Colonic mucosa (tissue), 4 donors: ENCODE results near the gene FBXO15. TPM values are rescaled to one million over a fixed set of nuclear protein-coding genes. Genes with fewer than 3 reads are reported as not detected.

Experiments
- DNase-seq: peaks from one replicate; pipeline ENCODE4 v3.0.0-alpha.2; 2020
- H3K27ac ChIP-seq: fragments of 200-600 bp; one replicate; pipeline ENCODE4 v1.8.0; 2021
- H3K27me3 ChIP-seq: fragments of 200-600 bp; one replicate; pipeline ENCODE4 v1.8.0; 2021
- H3K36me3 ChIP-seq: fragments of 200-600 bp; one replicate; pipeline ENCODE4 v1.8.0; 2021
- H3K4me1 ChIP-seq: fragments of 200-600 bp; one replicate; pipeline ENCODE4 v1.8.0; 2021; ENCODE audit warnings: mild to moderate bottlenecking
- H3K4me3 ChIP-seq: fragments of 200-600 bp; one replicate; pipeline ENCODE4 v1.8.0; 2021
- H3K9ac ChIP-seq, 2 donors: one replicate each; pipeline ENCODE4 v1.7.0; 2013; ENCODE audit warnings: control low read depth in 2 of 2, low read depth in 2 of 2, low read length in 2 of 2
- H3K9me3 ChIP-seq: fragments of 200-600 bp; one replicate; pipeline ENCODE4 v1.8.0; 2021
- intact Hi-C: fragments of 100-400 bp; cut with DNase I; formaldehyde crosslinking; loops from one replicate; pipeline ENCODE4 v1.14.1; 2022
- total RNA-seq, 2 donors: library from RNA; stranded (reverse); fragmentation: NEBNext Ultra II Directional in 1 of 2; extraction: Animal tissue kit (Norgen Biotek cat#: 25700) in 1 of 2; gene quantifications; one replicate each; pipeline ENCODE4 v1.2.1, GENCODE V29; 2021
- TF ChIP-seq, protein P1 (sequence below): fragments of 200-600 bp; IDR thresholded peaks from one replicate; pipeline ENCODE4 v1.8.0; 2022; ENCODE audit warnings: antibody characterized with exemption, mild to moderate bottlenecking
- donor health status: healthy.
- donor health status: DM: no; HTN: no; CAD: no.
- donor health status: DM: no; HTN: no; CAD: no.

FBXO15 gene, protein sequence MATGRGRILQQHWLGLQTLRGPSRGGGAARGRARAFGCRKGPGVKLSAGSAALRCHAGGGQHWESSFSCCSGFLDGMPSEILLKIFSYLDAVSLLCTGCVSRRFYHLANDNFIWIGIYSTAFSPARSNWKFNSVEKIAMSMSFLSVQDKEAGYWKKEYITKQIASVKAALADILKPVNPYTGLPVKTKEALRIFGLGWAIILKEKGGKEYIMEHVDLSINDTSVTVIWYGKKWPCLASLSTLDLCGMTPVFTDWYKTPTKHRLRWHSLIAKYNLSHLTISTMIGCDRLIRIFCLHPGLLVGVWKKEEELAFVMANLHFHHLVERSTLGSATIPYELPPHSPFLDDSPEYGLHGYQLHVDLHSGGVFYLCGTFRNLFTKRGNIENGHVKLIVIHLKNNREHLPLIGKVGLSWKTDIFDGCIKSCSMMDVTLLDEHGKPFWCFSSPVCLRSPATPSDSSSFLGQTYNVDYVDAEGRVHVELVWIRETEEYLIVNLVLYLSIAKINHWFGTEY
- not detected for total RNA-seq

DNA sequence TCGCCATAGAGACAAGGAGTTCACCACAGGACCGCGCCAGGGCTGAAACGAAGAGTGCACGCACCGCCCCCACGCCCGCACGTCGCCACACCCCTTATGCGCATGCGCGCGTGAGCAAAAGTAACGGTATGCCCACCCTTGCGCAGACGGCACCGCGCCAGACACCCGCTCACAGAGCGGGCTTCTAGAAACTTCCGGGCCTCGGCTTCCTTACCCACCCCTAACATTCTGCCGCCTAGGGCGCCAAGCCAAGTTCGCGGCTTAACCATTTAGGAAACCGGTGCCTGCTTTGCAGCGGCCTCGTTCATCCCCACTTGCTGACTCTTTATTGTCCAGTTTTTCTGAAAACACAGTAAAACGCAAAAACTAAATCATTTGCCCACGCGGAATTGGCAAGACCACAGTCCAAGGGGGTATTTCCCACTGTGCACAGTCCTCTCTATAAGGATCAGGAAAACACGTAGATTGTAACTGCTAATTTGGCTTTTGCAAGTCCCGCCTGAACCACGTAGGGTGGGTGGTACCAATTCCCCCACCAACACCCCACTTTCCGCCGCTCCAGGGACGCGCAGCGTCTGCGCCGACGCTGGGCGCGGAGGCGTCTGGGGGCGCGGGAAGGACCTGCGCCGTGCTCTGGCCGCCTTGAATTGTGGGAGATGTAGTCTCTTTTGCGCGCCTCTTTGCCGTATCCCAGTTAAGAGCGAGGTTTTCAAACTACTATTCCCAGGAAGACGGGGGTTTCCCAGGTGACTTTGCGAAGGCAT lies at the start of gene FBXO15, which contains the start of gene TIMM21:
TSS of gene FBXO15 (minus strand) at position 56 of the 764 bp plus-strand sequence. CDS start at position 7, 49 bp downstream.
TSS of gene TIMM21 (plus strand) at position 745 of the 764 bp plus-strand sequence. CDS start 286 bp downstream, outside the sequence.
- Histone ChIP-seq H3K4me1 (peaks cover 10% of the 10 kb centered on the region), H3K9ac (peak within 1 kb of the TSS; percentile 77 to 98), H3K36me3 (no peaks in the 10 kb centered on the region), H3K27me3 (no peaks in the 10 kb centered on the region), H3K27ac (peak within 1 kb of the TSS; percentile 95), H3K4me3 (peak within 1 kb of the TSS; percentile 54), H3K9me3 (no peaks in the 10 kb centered on the region)
- intact Hi-C loops: no loop called here
- DNase-seq: peak; percentile 96
- TF ChIP-seq, protein P1, sequence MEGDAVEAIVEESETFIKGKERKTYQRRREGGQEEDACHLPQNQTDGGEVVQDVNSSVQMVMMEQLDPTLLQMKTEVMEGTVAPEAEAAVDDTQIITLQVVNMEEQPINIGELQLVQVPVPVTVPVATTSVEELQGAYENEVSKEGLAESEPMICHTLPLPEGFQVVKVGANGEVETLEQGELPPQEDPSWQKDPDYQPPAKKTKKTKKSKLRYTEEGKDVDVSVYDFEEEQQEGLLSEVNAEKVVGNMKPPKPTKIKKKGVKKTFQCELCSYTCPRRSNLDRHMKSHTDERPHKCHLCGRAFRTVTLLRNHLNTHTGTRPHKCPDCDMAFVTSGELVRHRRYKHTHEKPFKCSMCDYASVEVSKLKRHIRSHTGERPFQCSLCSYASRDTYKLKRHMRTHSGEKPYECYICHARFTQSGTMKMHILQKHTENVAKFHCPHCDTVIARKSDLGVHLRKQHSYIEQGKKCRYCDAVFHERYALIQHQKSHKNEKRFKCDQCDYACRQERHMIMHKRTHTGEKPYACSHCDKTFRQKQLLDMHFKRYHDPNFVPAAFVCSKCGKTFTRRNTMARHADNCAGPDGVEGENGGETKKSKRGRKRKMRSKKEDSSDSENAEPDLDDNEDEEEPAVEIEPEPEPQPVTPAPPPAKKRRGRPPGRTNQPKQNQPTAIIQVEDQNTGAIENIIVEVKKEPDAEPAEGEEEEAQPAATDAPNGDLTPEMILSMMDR: no peak

DNA sequence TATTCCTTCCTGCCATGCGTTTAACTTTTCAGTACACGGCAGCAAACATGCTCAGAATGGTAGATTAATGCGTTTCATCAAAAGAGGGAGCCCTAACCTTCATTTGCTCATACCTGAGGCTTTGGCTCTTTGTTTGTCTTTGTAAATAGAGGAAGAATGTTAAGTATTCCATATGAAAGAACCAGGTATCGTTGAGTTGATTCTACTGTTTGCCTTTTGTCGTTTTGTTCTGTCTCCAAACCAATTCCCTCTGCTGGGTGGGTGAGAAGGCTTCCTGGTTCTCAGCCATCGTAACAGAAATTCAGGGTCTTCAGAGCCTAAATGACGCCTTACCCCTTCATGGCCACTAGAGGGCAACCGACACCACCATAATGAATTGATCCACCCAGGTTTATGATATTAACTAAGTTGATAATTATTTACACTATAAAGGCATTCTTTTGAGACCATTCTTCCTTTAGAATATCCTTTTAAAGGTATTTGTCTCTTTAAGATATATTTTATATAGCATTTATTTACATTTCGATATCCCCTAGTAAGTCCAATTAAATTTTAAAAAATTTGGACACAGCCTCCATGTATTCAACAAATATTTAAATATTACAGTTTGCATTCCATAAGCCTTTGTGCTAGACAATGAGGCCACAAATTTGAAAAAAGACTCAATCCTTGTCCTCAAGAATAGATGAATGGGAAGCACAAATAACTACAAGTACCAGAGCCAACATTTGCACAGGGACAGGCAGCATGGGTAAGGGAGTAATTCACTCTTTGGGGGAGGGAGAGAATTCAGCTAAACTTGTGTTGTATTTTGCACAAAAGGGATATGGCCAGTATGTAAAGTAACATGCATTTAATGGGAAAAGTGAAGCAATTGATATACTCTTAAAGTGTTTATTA lies 48.8 kb upstream of the FBXO15 start:
- DNase-seq: peak; percentile 34
- Histone ChIP-seq H3K36me3 (no peaks in the 10 kb centered on the region), H3K27me3 (no peaks in the 10 kb centered on the region), H3K9me3 (no peaks in the 10 kb centered on the region), H3K27ac (no peak overlapping the region), H3K9ac (no peak overlapping the region), H3K4me1 (no peaks in the 10 kb centered on the region), H3K4me3 (no peak overlapping the region)
- TF ChIP-seq, protein P1: peak; percentile 89
- intact Hi-C loops: loop anchor here (2.0 to 10.0 kb wide), 4 partner anchors 91 to 358 kb away; partner anchors contain the start of gene CNDP2

DNA sequence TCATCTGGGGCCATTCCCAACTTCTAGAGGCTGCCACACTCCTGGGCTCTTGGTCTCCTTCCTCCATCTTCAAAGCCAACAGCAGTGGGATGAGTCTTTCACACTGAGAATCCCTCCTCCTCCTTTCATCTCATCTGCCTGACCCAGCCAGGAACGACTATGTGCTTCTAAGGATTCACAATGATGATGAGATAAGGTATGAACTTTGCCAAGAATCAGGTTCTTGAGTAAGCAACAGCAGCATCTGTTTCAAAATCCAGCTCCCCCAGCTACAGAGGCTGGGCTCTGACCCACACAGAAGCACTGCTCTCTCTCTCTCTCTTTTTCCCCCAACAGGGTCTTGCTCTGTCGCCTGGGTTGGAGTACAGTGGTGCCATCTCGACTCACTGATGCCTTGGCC lies 47.1 kb upstream of the FBXO15 start:
- H3K9ac ChIP-seq: no peak overlapping the region
- no peak for DNase-seq
- no peaks in the 10 kb centered on the region for H3K4me1 ChIP-seq
- intact Hi-C loops: loop anchor here (5.0 to 10.0 kb wide), 3 partner anchors 93 to 360 kb away; partner anchors contain the start of gene CNDP2
- H3K36me3 ChIP-seq: no peaks in the 10 kb centered on the region
- no peaks in the 10 kb centered on the region for H3K9me3 ChIP-seq
- no peaks in the 10 kb centered on the region for H3K27me3 ChIP-seq
- H3K27ac ChIP-seq: no peak overlapping the region
- H3K4me3 ChIP-seq: no peak overlapping the region
- TF ChIP-seq, protein P1: no peak

DNA sequence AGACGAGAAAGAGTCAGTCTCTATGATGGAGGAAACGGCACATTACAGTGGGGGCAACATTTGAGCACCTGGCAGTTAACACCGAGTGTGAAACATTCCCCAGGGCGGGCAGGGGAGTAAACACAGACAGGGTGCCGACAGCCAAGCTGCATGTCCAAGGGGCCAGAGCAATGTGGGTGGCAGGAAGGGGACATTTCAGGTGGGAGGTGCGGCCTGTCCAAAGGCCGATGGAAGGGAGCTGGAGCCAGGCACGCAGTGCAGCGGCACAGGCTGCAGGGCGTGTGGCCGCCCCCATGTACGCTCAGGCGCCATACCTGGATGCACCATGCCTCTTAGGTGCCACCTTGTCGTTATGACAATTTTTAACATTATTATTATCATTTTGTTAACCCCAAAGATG lies 43.9 kb upstream of the FBXO15 start:
- no peaks in the 10 kb centered on the region for H3K9me3 ChIP-seq
- no peaks in the 10 kb centered on the region for H3K36me3 ChIP-seq
- H3K9ac ChIP-seq: no peak overlapping the region
- no peak for DNase-seq
- H3K4me3 ChIP-seq: no peak overlapping the region
- TF ChIP-seq, protein P1: no peak
- intact Hi-C loops: loop anchor here (10.0 kb wide), 2 partner anchors 303 to 363 kb away; partner anchors contain the start of gene CNDP2
- H3K27ac ChIP-seq: no peak overlapping the region
- H3K4me1 ChIP-seq: no peaks in the 10 kb centered on the region
- H3K27me3 ChIP-seq: no peaks in the 10 kb centered on the region
